Measurements from ENCODE around the gene AK5.

- TF ChIP-seq CTCF (IDR thresholded peaks at IDR 0.05; ENCODE audit: low read length) (no peak), EZH2phosphoT487 (IDR thresholded peaks at IDR 0.05; ENCODE audit: low read length) (no peak), EZH2 (optimal IDR thresholded peaks at IDR 0.05; ENCODE audit: low read depth, low read length) (no peak)
These were observed 308.8 kb downstream of the AK5 start for GRCh38 chr1:77590651-77591050.

Measured in MM.1S (cell line).